G401 (cell line): ENCODE data around the gene GREB1L. TPM values are rescaled to one million over a fixed set of nuclear protein-coding genes. Genes with fewer than 3 reads are reported as not detected.
"Not testable (repeated sequence)": the region's sequence is repeated elsewhere in the genome, so short reads cannot be mapped to it uniquely, and the experiment has no call there.

ENCODE experiments used
- DNase-seq: peaks from one replicate; pipeline ENCODE4 v3.0.0-alpha.2; 2015; ENCODE audit warnings: low spot score
- in situ Hi-C: cut with HindIII; loops from 2 replicates; pipeline ENCODE4 v1.10.0; 2016; ENCODE audit warnings: low sequenced_read_pairs, mixed read lengths
- total RNA-seq: library from RNA; depleted of rRNA; stranded (reverse); fragments of >200 nt; shearing (Covaris generic); gene quantifications from 2 replicates; pipeline ENCODE4 v1.2.3, GENCODE V29; 2014

Gene GREB1L
- total RNA-seq, 1 experiment from 2014 or later, result 7.6 TPM

DNA sequence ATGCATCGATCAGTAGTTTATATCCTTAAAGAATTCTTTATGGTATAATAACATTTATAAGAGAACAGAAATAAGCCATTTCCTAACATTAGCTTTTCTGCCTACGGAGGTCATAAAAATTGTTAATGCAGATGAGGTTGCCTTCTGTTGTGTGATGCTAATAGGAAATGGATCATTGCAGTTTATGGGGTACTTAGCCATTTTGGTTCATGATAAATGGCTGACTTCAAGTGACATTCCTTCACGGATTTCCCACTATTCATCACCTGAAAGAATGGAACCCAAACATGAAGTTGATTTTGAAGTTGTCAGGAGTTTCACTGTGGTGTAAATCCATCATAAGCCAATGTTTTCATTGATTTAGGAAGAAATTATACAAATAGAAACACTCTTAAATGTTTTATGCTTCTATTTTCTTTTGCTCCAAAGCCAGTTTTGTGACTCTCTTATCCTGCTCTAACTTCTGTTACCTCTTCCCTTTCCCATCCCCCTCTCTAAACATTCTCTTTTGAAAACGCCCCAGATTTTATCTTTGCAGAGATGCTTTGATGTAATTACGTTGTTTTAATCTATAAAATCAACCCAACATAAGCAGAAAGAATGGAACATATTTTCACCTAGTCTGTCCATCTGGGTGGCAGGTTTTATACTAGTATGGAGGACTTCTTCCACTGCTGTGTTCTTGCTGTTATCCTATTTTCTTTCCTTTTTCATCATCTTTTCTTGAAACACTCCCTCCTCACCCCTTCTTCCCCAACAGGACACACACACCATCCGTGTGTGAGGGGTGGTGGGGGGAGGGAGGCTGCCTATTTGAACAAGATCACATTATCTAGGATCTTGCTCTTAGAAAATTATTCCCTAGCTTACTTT, 58.2 kb downstream of the GREB1L start:
- no peak for DNase-seq
- in situ Hi-C loops, result no loop called here

GRCh38 chr18:21300908-21301200, 58.8 kb downstream of the GREB1L start:
- in situ Hi-C loops, result no loop called here
- DNase-seq, result no peak

DNA sequence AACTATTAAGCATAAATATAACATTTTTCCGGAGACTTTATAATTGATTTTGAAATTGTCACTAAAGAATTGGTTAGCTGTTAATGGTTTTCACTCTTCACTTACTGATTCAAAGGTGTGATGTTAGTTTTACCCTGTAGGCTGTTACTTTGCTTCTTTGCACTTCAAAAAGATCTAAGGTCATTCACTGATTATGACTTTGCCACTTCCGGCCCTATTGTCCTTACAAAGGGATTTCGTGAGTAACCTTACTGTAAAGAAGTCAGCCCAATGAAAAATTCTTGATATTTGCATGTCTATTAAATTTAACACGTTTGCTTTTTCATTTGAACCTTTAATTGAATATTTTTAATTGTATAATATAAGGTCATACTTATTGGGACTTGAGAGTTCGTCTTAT, 61.4 kb downstream of the GREB1L start:
- in situ Hi-C loops, result no loop called here
- DNase-seq, result no peak

DNA sequence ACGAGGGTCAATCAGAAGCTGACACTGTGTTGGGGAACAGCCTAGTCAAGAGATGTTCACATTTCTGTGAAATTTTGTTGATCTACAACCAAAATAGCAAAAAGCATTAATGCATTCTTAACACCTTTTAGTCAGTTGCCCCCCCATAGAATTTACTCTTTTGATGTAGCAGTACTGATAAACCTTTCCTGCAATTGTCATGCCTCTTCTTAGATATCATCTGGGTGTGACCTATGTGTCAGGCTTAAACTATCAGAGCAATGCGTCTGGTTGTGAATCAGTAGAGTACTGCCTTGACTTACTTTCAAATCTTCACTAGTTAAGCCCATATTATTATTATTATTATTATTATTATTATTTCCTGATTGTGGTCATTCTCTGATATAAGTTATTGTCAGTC, 61.9 kb downstream of the GREB1L start:
- in situ Hi-C loops, result no loop called here
- no peak for DNase-seq

DNA sequence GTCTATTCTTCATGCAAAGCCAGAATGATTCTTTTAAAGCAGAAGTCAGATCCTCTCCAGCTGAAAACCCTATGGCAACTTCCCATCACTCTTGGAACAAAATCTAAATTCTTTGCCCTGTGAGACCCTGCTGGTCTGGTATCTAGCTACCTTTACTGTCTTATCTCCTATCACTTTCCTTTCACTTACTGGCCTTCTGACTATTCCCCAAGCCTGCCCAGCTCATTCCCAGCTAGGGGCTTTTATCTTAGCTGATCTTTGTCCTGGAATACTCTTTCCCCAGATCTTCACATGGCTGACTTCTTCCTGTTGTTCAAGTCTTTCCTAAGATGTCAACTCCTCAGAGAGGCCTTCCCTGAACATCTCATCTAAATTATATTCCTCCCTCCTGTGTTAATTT, 63.6 kb downstream of the GREB1L start:
- in situ Hi-C loops, result no loop called here
- no peak for DNase-seq

DNA sequence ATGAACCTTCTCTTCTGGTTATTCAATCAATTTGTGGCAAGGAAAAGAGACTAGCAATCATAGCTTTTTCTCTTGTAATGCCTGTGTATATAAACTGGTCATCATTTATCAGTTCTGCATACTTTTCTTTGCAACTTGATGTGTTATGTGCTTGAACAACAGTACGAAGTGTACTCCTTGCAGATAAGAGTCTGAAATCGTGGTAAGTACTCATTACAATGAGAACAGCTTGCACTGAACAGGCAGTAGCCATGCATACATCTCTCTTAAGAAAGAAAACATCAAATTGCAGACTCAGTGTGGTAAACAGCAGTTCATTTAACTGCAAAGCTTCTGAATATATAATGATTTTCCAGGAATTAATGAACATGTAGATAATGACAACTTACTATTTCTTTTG, 64.3 kb downstream of the GREB1L start:
- in situ Hi-C loops, result no loop called here
- DNase-seq, result no peak

DNA sequence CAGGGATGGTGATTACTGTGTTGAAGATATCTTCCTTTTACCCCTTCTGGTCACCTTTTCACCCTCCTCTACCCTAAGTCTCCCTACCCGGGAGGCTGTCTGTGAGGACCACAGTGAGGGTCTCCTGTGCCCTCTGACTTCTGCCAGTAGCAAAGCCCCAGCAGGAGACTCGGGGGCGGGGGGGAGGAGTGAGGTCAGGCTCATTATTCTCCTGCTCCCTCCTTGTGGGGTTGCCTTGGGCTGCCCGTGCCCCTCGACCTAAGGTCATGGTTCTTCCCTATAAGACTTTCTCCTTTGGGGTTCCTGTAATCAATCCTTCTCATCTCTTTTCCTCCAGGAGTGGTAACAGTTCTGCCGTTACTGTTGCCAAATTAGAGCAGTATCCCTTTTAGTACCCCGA, 65.5 kb downstream of the GREB1L start:
- DNase-seq, result no peak

GRCh38 chr18:21309248-21309647, 67.2 kb downstream of the GREB1L start:
- in situ Hi-C loops, result no loop called here
- DNase-seq, result no peak

More for the DNA sequence above, 65.5 kb downstream of the GREB1L start:
- in situ Hi-C loops, result no loop called here

GRCh38 chr18:21311980-21312379, 69.9 kb downstream of the GREB1L start:
- DNase-seq, in situ Hi-C loops: not testable (repeated sequence)

DNA sequence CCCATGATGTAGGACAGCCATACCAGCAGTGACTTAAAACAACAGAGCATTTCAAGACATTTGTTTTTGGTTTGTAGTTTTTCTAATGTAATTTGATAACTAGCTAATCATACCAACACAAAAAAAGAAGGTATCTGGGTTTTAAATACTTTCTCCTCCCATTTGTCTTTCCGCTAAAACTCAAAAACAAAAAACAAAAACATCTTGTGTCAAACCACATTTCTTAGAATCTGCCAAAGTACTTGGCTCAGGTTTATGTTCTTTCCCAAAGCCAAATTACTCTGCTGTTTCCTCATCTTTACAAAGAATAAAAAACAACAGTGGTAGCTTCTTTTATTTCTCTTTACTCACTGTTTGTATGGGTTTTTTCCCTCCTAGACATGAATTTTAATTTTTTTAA, 71.5 kb downstream of the GREB1L start:
- in situ Hi-C loops, result no loop called here

DNA sequence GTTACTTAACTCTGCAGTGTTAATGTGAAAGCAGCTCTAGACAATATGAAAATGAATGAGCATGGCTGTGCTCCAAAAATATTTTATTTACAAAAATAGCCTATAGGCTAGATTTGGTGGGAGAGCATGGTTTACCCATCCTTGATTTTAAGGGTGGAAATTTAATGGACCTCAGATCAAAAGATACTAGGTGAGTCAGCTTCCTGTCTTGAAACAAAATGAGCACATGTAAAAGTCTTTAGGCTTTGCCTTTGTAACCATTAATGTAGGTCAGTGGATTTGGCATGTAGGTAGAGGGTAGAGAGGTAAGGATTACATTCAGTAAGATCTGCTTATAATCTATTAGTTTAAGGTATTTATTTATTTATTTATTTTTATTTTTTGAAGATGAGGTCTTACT, 72.7 kb downstream of the GREB1L start:
- in situ Hi-C loops, result no loop called here
- no peak for DNase-seq

More for the DNA sequence above, 71.5 kb downstream of the GREB1L start:
- no peak for DNase-seq

DNA sequence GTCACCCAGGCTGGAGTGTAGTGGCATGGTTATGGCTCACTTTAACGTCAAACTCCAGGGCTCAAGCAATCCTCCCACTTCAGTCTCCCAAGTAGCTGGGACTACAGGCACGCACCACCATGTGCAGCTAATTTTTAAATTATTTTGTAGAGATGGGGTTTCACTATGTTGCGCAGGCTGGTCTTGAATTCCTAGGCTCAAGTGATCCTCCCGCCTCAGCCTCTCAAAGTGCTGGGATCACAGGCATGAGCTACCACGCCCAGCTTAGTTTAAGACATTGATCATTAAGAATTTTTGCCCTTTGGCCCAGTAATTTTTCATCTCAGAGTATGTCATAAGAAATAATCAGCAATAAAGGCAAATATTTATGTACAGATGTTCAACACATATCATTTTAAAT, 73.1 kb downstream of the GREB1L start:
- in situ Hi-C loops, DNase-seq: not testable (repeated sequence)

- in situ Hi-C loops, result no loop called here
- peak; percentile 9 for DNase-seq
These were observed 73.7 kb downstream of the GREB1L start for GRCh38 chr18:21315741-21316197.

DNA sequence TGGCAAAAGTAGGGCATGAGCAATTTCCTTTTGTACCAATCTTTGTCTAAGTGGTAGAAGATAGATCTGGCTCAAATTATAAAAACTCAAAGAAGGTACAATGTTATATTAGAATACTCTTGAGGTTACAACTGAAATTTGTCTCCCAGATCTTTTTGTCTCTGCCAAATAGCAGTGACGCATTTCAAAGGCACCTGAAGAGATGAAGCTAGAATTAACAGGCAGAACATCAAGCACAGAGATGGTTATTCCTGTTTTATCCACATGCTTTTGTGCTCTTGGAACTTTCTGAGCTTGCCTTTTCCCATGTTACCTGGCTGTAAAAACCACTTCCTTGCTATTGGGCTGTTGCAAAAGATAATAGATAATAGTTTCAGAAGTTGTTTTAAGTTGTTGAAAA, 74.3 kb downstream of the GREB1L start:
- in situ Hi-C loops, result no loop called here
- DNase-seq, result no peak

DNA sequence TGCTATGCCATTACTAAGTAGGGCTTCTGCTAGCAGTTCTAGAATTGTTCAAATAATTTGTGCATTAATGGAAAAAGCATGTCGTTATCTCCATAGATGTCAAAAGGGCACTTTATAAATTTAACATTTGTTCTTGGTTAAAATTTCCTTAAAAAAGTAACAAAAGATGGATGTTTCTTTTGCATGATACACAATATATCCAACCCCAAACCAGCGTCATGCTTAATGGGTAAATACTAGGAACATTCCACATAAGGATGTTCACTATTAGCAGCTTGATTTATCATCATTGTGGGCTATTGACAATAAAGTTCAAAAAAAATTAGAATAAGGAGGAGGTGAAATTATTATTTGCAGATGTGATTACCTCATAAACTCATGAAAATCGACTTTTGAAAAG, 79.7 kb downstream of the GREB1L start:
- no peak for DNase-seq
- in situ Hi-C loops, result no loop called here

DNA sequence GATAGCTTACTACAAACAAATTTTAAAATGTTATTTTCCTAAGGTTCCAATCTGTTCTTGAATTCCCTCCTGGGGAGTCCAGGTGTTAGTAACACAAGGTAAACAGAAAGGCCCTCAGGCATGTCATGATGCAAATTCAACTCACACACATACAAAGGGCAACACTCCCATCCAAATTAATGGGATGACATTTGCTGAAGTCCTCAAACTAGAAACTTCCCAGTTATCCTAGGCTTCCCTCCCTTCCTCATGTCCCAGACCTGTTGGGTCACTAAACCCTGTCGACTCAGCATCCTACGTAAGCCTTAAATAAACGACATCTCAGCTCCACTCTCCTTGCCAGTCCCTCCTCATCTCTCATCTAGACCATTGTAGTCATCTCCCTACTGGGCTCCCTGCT, 85.1 kb downstream of the GREB1L start:
- no peak for DNase-seq
- in situ Hi-C loops, result no loop called here

DNA sequence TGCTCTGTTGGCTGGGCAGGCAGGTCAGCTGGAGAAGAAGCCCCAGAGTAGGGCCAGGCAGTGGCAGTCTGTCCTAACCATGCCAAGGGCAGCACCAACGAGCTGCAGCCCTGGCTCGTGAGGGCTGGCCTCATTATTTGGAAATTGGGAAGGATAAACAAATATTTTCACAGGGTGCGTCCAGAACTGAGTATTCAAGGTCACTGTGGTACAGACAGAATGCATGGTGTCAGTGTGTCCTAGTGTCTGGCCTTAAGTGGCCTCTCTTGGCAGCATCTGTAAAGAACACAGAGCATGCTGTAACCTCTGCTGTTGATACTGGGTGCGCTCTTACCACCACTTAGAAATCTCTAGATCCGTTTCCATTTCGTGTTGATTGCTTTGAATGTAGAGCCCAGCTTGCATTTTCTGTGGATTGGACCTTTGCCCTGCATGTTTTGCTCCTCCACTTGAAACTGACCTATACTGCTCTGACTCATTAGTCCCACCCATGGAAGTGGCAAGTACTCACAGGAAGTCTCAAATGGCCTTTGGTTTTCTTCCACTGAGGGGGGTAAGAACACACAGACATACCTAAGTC, 88.2 kb downstream of the GREB1L start:
- in situ Hi-C loops, result no loop called here
- no peak for DNase-seq

- in situ Hi-C loops, result no loop called here
- DNase-seq, result no peak
These were observed 89.0 kb downstream of the GREB1L start for GRCh38 chr18:21331065-21331464.

- in situ Hi-C loops, result no loop called here
These were observed 94.0 kb downstream of the GREB1L start for GRCh38 chr18:21335927-21336488.

DNA sequence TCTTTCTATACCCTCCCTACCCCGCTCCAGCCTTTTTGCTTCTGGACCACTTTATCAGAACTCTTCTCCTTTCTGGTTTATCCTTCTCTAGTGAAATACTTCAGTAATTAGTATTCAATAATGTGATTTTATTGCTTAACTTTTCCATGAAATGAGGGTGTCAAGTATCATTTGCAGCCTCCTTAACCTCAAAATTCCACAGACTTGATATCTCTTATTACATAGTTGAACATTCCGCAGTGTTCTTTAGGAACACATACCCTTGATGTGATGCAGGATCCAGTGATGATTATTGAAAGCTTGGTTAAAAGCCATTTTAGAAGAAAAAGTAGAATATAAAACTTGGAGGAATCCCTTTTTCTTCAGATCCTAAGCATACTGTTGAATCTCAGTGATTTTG, 94.8 kb downstream of the GREB1L start:
- no peak for DNase-seq
- in situ Hi-C loops, result no loop called here

More at GRCh38 chr18:21335927-21336488, 94.0 kb downstream of the GREB1L start:
- DNase-seq, result no peak

GRCh38 chr18:21341141-21341540, 99.1 kb downstream of the GREB1L start:
- no peak for DNase-seq
- in situ Hi-C loops, result no loop called here
